GM21619 (cell line): ENCODE measurements around the gene TTI1.

Experiments used
- ATAC-seq: cut with Tn5 transposase; IDR thresholded peaks from one replicate; pipeline ENCODE4 v1.9.1; 2021; ENCODE audit not compliant: unreplicated experiment

TTI1 gene

GRCh38 chr20:37939701-37940560 lies 93.3 kb downstream of the TTI1 start:
- ATAC-seq, result no peak

GRCh38 chr20:37938954-37939353 lies 94.3 kb downstream of the TTI1 start:
- ATAC-seq, result no peak

GRCh38 chr20:37938181-37938750 lies 95.0 kb downstream of the TTI1 start:
- ATAC-seq, result no peak

- no peak for ATAC-seq
These were observed 95.6 kb downstream of the TTI1 start for GRCh38 chr20:37937686-37938085.

- ATAC-seq, result no peak
These were observed 96.8 kb downstream of the TTI1 start for GRCh38 chr20:37936451-37936850.

- ATAC-seq, result no peak
These were observed 97.2 kb downstream of the TTI1 start for GRCh38 chr20:37936041-37936440.

- ATAC-seq, result no peak
These were observed 97.8 kb downstream of the TTI1 start for GRCh38 chr20:37935435-37935834.

- no peak for ATAC-seq
These were observed 98.5 kb downstream of the TTI1 start for GRCh38 chr20:37934634-37935375.

GRCh38 chr20:37933786-37934633 lies 99.2 kb downstream of the TTI1 start:
- no peak for ATAC-seq
